ENCODE data around the gene KIAA1217. TPM values are rescaled to one million over a fixed set of nuclear protein-coding genes. Genes with fewer than 3 reads are reported as not detected.
A peak's percentile ranks its signal among the peaks of the same experiment; 100 is the strongest.

KIAA1217 gene
- polyA plus RNA-seq, 3 donors: not detected

- H2AFZ ChIP-seq (ENCODE audit: insufficient read depth, low read depth, low read length, poor library complexity, severe bottlenecking): no peak overlapping the region
- 92% methylated on average over 7 of the region's 13 CpGs for WGBS (ENCODE audit: insufficient coverage)
- no peaks in the 10 kb centered on the region for H3K9me3 ChIP-seq (replicated peaks in 1 of 2; ENCODE audit: control insufficient read depth in 1 of 2, insufficient read depth in 1 of 2, low read length in 2 of 2)
- H3K79me2 ChIP-seq (ENCODE audit: insufficient read depth, low read length): no peaks in the 10 kb centered on the region
- H3K4me3 Mint-ChIP-seq: no peak overlapping the region
- no peak for DNase-seq
- H3K4me3 ChIP-seq (replicated peaks in 1 of 3; ENCODE audit: low read depth in 2 of 3, low read length in 3 of 3): no peak overlapping the region
- intact Hi-C loops (cut with micrococcal nuclease): no loop called here
- H3K27me3 ChIP-seq (ENCODE audit: control insufficient read depth in 2 of 2, insufficient read depth in 2 of 2, low read length in 2 of 2): no peaks in the 10 kb centered on the region
- TF ChIP-seq CTCF (IDR thresholded peaks at IDR 0.05): no peak
- H3K27ac Mint-ChIP-seq: peak overlapping the region in 2 of 7 donors; percentile 64 to 68
- peaks cover 0 to 5% (median 0%) of the 10 kb centered on the region in 7 donors for H3K9me3 Mint-ChIP-seq
- H3K36me3 Mint-ChIP-seq: no peaks in the 10 kb centered on the region
- no peak overlapping the region for H3K27ac ChIP-seq (ENCODE audit: low read depth in 1 of 2, low read length in 2 of 2)
- no peaks in the 10 kb centered on the region for H3K4me1 ChIP-seq (ENCODE audit: control insufficient read depth in 1 of 2, insufficient read depth in 2 of 2, low read length in 2 of 2)
- no peak overlapping the region for H3K9ac ChIP-seq (ENCODE audit: insufficient read depth, low read length, poor library complexity, severe bottlenecking)
- no peak overlapping the region for H3K4me2 ChIP-seq (replicated peaks; ENCODE audit: extremely low read depth, low read length, poor library complexity, severe bottlenecking)
- peaks cover 1 to 3% (median 3%) of the 10 kb centered on the region in 3 donors for H3K27me3 Mint-ChIP-seq (ENCODE audit: low read depth in 3 of 3)
- no peaks in the 10 kb centered on the region for H3K4me1 Mint-ChIP-seq
- H3K36me3 ChIP-seq (replicated peaks in 1 of 2; ENCODE audit: control insufficient read depth in 1 of 2, insufficient read depth in 2 of 2, low read length in 2 of 2): no peaks in the 10 kb centered on the region
- no peaks in the 10 kb centered on the region for H4K20me1 ChIP-seq (ENCODE audit: insufficient read depth, low read length)
Observed at GRCh38 chr10:24526085-24526649, 317.2 kb downstream of the KIAA1217 start.

GRCh38 chr10:24528946-24529345, 320.0 kb downstream of the KIAA1217 start:
- H3K4me1 Mint-ChIP-seq: no peaks in the 10 kb centered on the region
- Histone ChIP-seq H3K4me3 (replicated peaks in 1 of 3; ENCODE audit: low read depth in 2 of 3, low read length in 3 of 3) (no peak overlapping the region), H3K36me3 (replicated peaks in 1 of 2; ENCODE audit: control insufficient read depth in 1 of 2, insufficient read depth in 2 of 2, low read length in 2 of 2) (no peaks in the 10 kb centered on the region), H4K20me1 (ENCODE audit: insufficient read depth, low read length) (no peaks in the 10 kb centered on the region), H3K4me2 (replicated peaks; ENCODE audit: extremely low read depth, low read length, poor library complexity, severe bottlenecking) (no peak overlapping the region), H3K9ac (ENCODE audit: insufficient read depth, low read length, poor library complexity, severe bottlenecking) (no peak overlapping the region), H3K27me3 (ENCODE audit: control insufficient read depth in 2 of 2, insufficient read depth in 2 of 2, low read length in 2 of 2) (no peaks in the 10 kb centered on the region), H3K9me3 (replicated peaks in 1 of 2; ENCODE audit: control insufficient read depth in 1 of 2, insufficient read depth in 1 of 2, low read length in 2 of 2) (no peaks in the 10 kb centered on the region), H3K27ac (ENCODE audit: low read depth in 1 of 2, low read length in 2 of 2) (no peak overlapping the region), H3K4me1 (ENCODE audit: control insufficient read depth in 1 of 2, insufficient read depth in 2 of 2, low read length in 2 of 2) (no peaks in the 10 kb centered on the region), H2AFZ (ENCODE audit: insufficient read depth, low read depth, low read length, poor library complexity, severe bottlenecking) (no peak overlapping the region), H3K79me2 (ENCODE audit: insufficient read depth, low read length) (no peaks in the 10 kb centered on the region)
- no peak overlapping the region for H3K27ac Mint-ChIP-seq
- DNase-seq: no peak
- H3K27me3 Mint-ChIP-seq (ENCODE audit: low read depth in 3 of 3): peaks cover 1 to 3% (median 3%) of the 10 kb centered on the region in 3 donors
- H3K4me3 Mint-ChIP-seq: no peak overlapping the region
- intact Hi-C loops (cut with micrococcal nuclease): no loop called here
- peaks cover 0 to 5% (median 0%) of the 10 kb centered on the region in 7 donors for H3K9me3 Mint-ChIP-seq
- TF ChIP-seq CTCF (IDR thresholded peaks at IDR 0.05): no peak
- WGBS (ENCODE audit: insufficient coverage): no CpG with 5 or more reads among the region's 6 CpGs
- no peaks in the 10 kb centered on the region for H3K36me3 Mint-ChIP-seq
